ENCODE measurements around the gene RHD. TPM values are rescaled to one million over a fixed set of nuclear protein-coding genes. Genes with fewer than 3 reads are reported as not detected.
"Not testable (repeated sequence)": the region's sequence is repeated elsewhere in the genome, so short reads cannot be mapped to it uniquely, and the experiment has no call there.

Gene RHD
- total and polyA plus RNA-seq, 2 donors (not counting 1 experiment from before 2014, with no cell fraction given) = not detected

- POLR2A ChIA-PET; CTCF ChIA-PET; H3K36me3 ChIP-seq (replicated peaks in 1 of 2; ENCODE audit: control extremely low read depth in 1 of 2, control insufficient read depth in 1 of 2, extremely low read depth in 1 of 2, insufficient read depth in 2 of 2, low read length in 1 of 2); H3K9me3 Mint-ChIP-seq (ENCODE audit: insufficient read depth); H3K9me3 ChIP-seq (ENCODE audit: control extremely low read depth in 1 of 3, control insufficient read depth in 2 of 3, insufficient read depth in 1 of 3, low read length in 2 of 3); H3K27me3 ChIP-seq (replicated peaks in 1 of 4; ENCODE audit: control extremely low read depth in 1 of 4, control insufficient read depth in 3 of 4, insufficient read depth in 4 of 4, low read length in 3 of 4); H3K4me2 ChIP-seq (replicated peaks; ENCODE audit: low read depth, low read length, poor library complexity, severe bottlenecking); H3K27me3 Mint-ChIP-seq: not testable (repeated sequence)
- intact Hi-C loops (cut with micrococcal nuclease) = loop anchor here (2.0 to 10.0 kb wide), 4 partner anchors 91 to 693 kb away; partner anchors contain the start of genes MACO1, RSRP1, SRRM1 and SYF2
- Histone ChIP-seq H3K27ac (ENCODE audit: low read length in 2 of 2) (peak overlapping the region; percentile 75 to 86), H3K4me3 (ENCODE audit: control extremely low read depth in 1 of 5, extremely low read depth in 1 of 5, insufficient read depth in 1 of 5, low read depth in 2 of 5, low read length in 4 of 5) (peak overlapping the region in 4 of 5 experiments; percentile 83 to 89 (median 86)), H4K20me1 (ENCODE audit: control insufficient read depth, insufficient read depth, low read length, poor library complexity, severe bottlenecking) (peaks cover 31% of the 10 kb centered on the region), H3K79me2 (ENCODE audit: control insufficient read depth, insufficient read depth, low read length) (peaks cover 49% of the 10 kb centered on the region), H3K9ac (ENCODE audit: low read length) (peak overlapping the region; percentile 88), H2AFZ (ENCODE audit: insufficient read depth, low read depth, low read length, poor library complexity, severe bottlenecking) (peak overlapping the region; percentile 38), H3K4me1 (ENCODE audit: control insufficient read depth in 2 of 2, insufficient read depth in 2 of 2, low read length in 2 of 2) (peaks cover 14% of the 10 kb centered on the region in 2 donors)
- Mint-ChIP-seq H3K4me3 (peak overlapping the region; percentile 96), H3K4me1 (peaks cover 31% of the 10 kb centered on the region), H3K27ac (peak overlapping the region; percentile 98)
- DNase-seq (peak; percentile 71), ATAC-seq (ENCODE audit: low read depth) (peak; percentile 51)
- 0% methylated on average over 5 of the region's 39 CpGs for WGBS (ENCODE audit: insufficient coverage)
Measured at GRCh38 chr1:25337483-25338187, 65.3 kb downstream of the RHD start.

- peak within 1 kb of the TSS; percentile 85 for H3K4me2 ChIP-seq (replicated peaks; ENCODE audit: low read depth, low read length, poor library complexity, severe bottlenecking)
- no peaks in the 10 kb centered on the region for H3K9me3 Mint-ChIP-seq (ENCODE audit: insufficient read depth)
- DNase-seq = peak; percentile 95
- peaks cover 14% of the 10 kb centered on the region in 2 donors for H3K4me1 ChIP-seq (ENCODE audit: control insufficient read depth in 2 of 2, insufficient read depth in 2 of 2, low read length in 2 of 2)
- CTCF ChIA-PET = no interaction called here
- no peaks in the 10 kb centered on the region for H3K27me3 Mint-ChIP-seq
- peak within 1 kb of the TSS; percentile 88 for H3K9ac ChIP-seq (ENCODE audit: low read length)
- peak within 1 kb of the TSS; percentile 98 for H3K27ac Mint-ChIP-seq
- peak; percentile 77 for ATAC-seq (ENCODE audit: low read depth)
- TF ChIP-seq CTCF (IDR thresholded peaks at IDR 0.05) (no peak), EZH2 (IDR thresholded peaks at IDR 0.05; ENCODE audit: borderline replicate concordance, insufficient read depth, low read depth, low read length, poor library complexity, severe bottlenecking) (no peak)
- H2AFZ ChIP-seq (ENCODE audit: insufficient read depth, low read depth, low read length, poor library complexity, severe bottlenecking) = peak within 1 kb of the TSS; percentile 84
- peaks cover 57% of the 10 kb centered on the region for H3K79me2 ChIP-seq (ENCODE audit: control insufficient read depth, insufficient read depth, low read length)
- peaks cover 0 to 15% of the 10 kb centered on the region in 2 experiments for H3K36me3 ChIP-seq (replicated peaks in 1 of 2; ENCODE audit: control extremely low read depth in 1 of 2, control insufficient read depth in 1 of 2, extremely low read depth in 1 of 2, insufficient read depth in 2 of 2, low read length in 1 of 2)
- WGBS (ENCODE audit: insufficient coverage) = under 1% methylated on average over 65 of the region's 75 CpGs
- peak within 1 kb of the TSS; percentile 86 to 87 for H3K27ac ChIP-seq (ENCODE audit: low read length in 2 of 2)
- H3K4me3 Mint-ChIP-seq = peak within 1 kb of the TSS; percentile 96
- intact Hi-C loops (cut with micrococcal nuclease) = loop anchor here (2.0 to 10.0 kb wide), 4 partner anchors 92 to 694 kb away; partner anchors contain the start of genes MACO1, RSRP1, SRRM1 and SYF2
- peak within 1 kb of the TSS; percentile 83 to 89 (median 84) for H3K4me3 ChIP-seq (ENCODE audit: control extremely low read depth in 1 of 5, extremely low read depth in 1 of 5, insufficient read depth in 1 of 5, low read depth in 2 of 5, low read length in 4 of 5)
- POLR2A ChIA-PET = interaction anchor here (0.6 to 1.2 kb wide), 3 partner anchors 91 to 212 kb away, joined by 3 read pairs; partner anchors contain the start of gene RSRP1
- no peaks in the 10 kb centered on the region for H3K27me3 ChIP-seq (replicated peaks in 1 of 4; ENCODE audit: control extremely low read depth in 1 of 4, control insufficient read depth in 3 of 4, insufficient read depth in 4 of 4, low read length in 3 of 4)
- H3K9me3 ChIP-seq (ENCODE audit: control extremely low read depth in 1 of 3, control insufficient read depth in 2 of 3, insufficient read depth in 1 of 3, low read length in 2 of 3) = no peaks in the 10 kb centered on the region
- peaks cover 37% of the 10 kb centered on the region for H4K20me1 ChIP-seq (ENCODE audit: control insufficient read depth, insufficient read depth, low read length, poor library complexity, severe bottlenecking)
- peaks cover 30% of the 10 kb centered on the region for H3K4me1 Mint-ChIP-seq
Measured at GRCh38 chr1:25338188-25338981, 66.1 kb downstream of the RHD start, which contains the start of gene TMEM50A. TMEM50A (plus strand) TSS chr1:25338334; CDS start chr1:25340487, 2,153 bp downstream.
